ENCODE measurements around the gene SPPL2B. TPM values are rescaled to one million over a fixed set of nuclear protein-coding genes. Genes with fewer than 3 reads are reported as not detected.

SPPL2B gene
- total RNA-seq, 1 experiment from 2014 or later, result 76.0 TPM

DNA sequence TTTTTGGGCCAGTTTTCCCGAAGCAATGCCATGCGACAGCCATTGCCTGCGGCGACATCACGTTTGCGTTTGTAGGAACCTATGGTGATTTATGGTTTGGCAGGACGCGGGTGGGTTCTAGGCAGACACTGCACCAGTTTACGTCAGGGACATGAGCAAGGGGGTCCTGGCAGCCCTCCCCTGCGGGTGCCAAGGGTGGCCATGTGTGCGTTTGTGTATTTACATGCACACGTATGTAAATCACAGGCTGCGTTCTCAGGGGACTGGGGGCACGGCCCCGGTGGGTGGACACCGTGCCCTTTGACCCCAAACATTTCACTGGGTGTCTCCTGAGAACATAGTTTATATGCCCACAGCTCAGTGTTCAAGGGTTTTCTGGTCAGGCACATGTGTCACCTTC lies 22.2 kb downstream of the SPPL2B start:
- intact Hi-C loops (cut with micrococcal nuclease; ENCODE audit: unreplicated experiment) (no loop called here), in situ Hi-C loops (cut with HindIII; ENCODE audit: low pct_unique_long_range_greater_than_20kb, low sequenced_read_pairs) (no loop called here)
- ChIA-PET CTCF (no interaction called here), POLR2A (no interaction called here)
- Histone ChIP-seq H3K9me3 (ENCODE audit: control insufficient read depth, insufficient read depth, low read depth, low read length) (no peaks in the 10 kb centered on the region), H3K4me3 (ENCODE audit: low read depth in 2 of 2, low read length in 2 of 2) (no peak overlapping the region), H3K36me3 (ENCODE audit: control insufficient read depth, insufficient read depth, low read length) (no peaks in the 10 kb centered on the region), H3K4me1 (ENCODE audit: control insufficient read depth, insufficient read depth, low read length) (no peaks in the 10 kb centered on the region), H3K27ac (ENCODE audit: low read length) (no peak overlapping the region), H3K27me3 (ENCODE audit: control insufficient read depth, insufficient read depth, low read length) (no peaks in the 10 kb centered on the region)
- no TSS peak for BruUV-seq (replicated peaks)
- DNase-seq (ENCODE audit: low read depth, low spot score), result no peak
- TF ChIP-seq, protein P1, sequence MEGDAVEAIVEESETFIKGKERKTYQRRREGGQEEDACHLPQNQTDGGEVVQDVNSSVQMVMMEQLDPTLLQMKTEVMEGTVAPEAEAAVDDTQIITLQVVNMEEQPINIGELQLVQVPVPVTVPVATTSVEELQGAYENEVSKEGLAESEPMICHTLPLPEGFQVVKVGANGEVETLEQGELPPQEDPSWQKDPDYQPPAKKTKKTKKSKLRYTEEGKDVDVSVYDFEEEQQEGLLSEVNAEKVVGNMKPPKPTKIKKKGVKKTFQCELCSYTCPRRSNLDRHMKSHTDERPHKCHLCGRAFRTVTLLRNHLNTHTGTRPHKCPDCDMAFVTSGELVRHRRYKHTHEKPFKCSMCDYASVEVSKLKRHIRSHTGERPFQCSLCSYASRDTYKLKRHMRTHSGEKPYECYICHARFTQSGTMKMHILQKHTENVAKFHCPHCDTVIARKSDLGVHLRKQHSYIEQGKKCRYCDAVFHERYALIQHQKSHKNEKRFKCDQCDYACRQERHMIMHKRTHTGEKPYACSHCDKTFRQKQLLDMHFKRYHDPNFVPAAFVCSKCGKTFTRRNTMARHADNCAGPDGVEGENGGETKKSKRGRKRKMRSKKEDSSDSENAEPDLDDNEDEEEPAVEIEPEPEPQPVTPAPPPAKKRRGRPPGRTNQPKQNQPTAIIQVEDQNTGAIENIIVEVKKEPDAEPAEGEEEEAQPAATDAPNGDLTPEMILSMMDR (IDR thresholded peaks at IDR 0.05), result no peak
- TF ChIP-seq, protein P2, sequence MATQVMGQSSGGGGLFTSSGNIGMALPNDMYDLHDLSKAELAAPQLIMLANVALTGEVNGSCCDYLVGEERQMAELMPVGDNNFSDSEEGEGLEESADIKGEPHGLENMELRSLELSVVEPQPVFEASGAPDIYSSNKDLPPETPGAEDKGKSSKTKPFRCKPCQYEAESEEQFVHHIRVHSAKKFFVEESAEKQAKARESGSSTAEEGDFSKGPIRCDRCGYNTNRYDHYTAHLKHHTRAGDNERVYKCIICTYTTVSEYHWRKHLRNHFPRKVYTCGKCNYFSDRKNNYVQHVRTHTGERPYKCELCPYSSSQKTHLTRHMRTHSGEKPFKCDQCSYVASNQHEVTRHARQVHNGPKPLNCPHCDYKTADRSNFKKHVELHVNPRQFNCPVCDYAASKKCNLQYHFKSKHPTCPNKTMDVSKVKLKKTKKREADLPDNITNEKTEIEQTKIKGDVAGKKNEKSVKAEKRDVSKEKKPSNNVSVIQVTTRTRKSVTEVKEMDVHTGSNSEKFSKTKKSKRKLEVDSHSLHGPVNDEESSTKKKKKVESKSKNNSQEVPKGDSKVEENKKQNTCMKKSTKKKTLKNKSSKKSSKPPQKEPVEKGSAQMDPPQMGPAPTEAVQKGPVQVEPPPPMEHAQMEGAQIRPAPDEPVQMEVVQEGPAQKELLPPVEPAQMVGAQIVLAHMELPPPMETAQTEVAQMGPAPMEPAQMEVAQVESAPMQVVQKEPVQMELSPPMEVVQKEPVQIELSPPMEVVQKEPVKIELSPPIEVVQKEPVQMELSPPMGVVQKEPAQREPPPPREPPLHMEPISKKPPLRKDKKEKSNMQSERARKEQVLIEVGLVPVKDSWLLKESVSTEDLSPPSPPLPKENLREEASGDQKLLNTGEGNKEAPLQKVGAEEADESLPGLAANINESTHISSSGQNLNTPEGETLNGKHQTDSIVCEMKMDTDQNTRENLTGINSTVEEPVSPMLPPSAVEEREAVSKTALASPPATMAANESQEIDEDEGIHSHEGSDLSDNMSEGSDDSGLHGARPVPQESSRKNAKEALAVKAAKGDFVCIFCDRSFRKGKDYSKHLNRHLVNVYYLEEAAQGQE (IDR thresholded peaks at IDR 0.05; ENCODE audit: insufficient read depth in 1 of 2, low read depth in 2 of 2, low read length in 1 of 2), result no peak
- TF ChIP-seq SIN3A (IDR thresholded peaks at IDR 0.05; ENCODE audit: borderline replicate concordance, insufficient read depth, low read depth, low read length) (no peak), TCF7L2 (IDR thresholded peaks at IDR 0.05; ENCODE audit: low read depth, low read length) (no peak), POLR2AphosphoS5 (IDR thresholded peaks at IDR 0.05; ENCODE audit: low read depth, low read length) (no peak)
- ATAC-seq, result no peak

DNA sequence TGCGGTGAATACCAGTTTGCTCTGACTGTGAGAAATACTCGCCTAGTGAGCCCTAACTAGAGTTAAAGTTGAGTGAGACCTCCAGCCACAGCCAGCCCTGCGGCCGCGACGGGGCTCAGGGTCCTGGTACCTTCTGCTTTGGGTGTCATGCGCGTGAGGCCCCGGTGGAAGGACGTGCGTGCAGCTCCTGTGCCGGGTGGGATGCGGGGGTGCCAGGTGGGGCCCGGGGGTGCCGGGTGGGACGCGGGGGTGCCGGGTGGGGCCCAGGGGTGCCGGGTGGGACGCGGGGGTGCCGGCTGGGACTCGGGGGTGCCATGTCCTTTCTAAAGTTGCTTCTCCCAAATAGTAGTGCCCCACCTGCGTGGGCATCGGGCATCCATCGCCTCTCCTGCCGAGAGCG lies 23.1 kb downstream of the SPPL2B start:
- ChIA-PET POLR2A (no interaction called here), CTCF (no interaction called here)
- Histone ChIP-seq H3K27me3 (ENCODE audit: control insufficient read depth, insufficient read depth, low read length) (no peaks in the 10 kb centered on the region), H3K36me3 (ENCODE audit: control insufficient read depth, insufficient read depth, low read length) (no peaks in the 10 kb centered on the region), H3K9me3 (ENCODE audit: control insufficient read depth, insufficient read depth, low read depth, low read length) (no peaks in the 10 kb centered on the region), H3K4me3 (ENCODE audit: low read depth in 2 of 2, low read length in 2 of 2) (no peak overlapping the region), H3K4me1 (ENCODE audit: control insufficient read depth, insufficient read depth, low read length) (no peaks in the 10 kb centered on the region), H3K27ac (ENCODE audit: low read length) (no peak overlapping the region)
- no TSS peak for BruUV-seq (replicated peaks)
- DNase-seq (ENCODE audit: low read depth, low spot score) (no peak), ATAC-seq (no peak)
- intact Hi-C loops (cut with micrococcal nuclease; ENCODE audit: unreplicated experiment) (no loop called here), in situ Hi-C loops (cut with HindIII; ENCODE audit: low pct_unique_long_range_greater_than_20kb, low sequenced_read_pairs) (no loop called here)
- TF ChIP-seq TCF7L2 (IDR thresholded peaks at IDR 0.05; ENCODE audit: low read depth, low read length) (no peak), POLR2AphosphoS5 (IDR thresholded peaks at IDR 0.05; ENCODE audit: low read depth, low read length) (no peak), SIN3A (IDR thresholded peaks at IDR 0.05; ENCODE audit: borderline replicate concordance, insufficient read depth, low read depth, low read length) (no peak)
- TF ChIP-seq, protein P1 (IDR thresholded peaks at IDR 0.05), result no peak
- TF ChIP-seq, protein P2 (IDR thresholded peaks at IDR 0.05; ENCODE audit: insufficient read depth in 1 of 2, low read depth in 2 of 2, low read length in 1 of 2), result no peak

Measured in Panc1 (cell line).